ENCODE measurements around the gene PPFIA3.

- no peak for TF ChIP-seq CTCF (conservative IDR thresholded peaks at IDR 0.05; ENCODE audit: low read depth in 2 of 2)
- no peak for TF ChIP-seq JUNB (IDR thresholded peaks at IDR 0.05; ENCODE audit: unreplicated experiment)
- peak; percentile 40 for TF ChIP-seq POLR2AphosphoS5 (IDR thresholded peaks at IDR 0.05; ENCODE audit: low read depth)
- no peak for TF ChIP-seq EZH2phosphoT487 (IDR thresholded peaks at IDR 0.05; ENCODE audit: unreplicated experiment)
Measured at GRCh38 chr19:49125025-49125731, 5.8 kb downstream of the PPFIA3 start.
